ENCODE measurements around the gene ANKRD11. TPM values are rescaled to one million over a fixed set of nuclear protein-coding genes. Genes with fewer than 3 reads are reported as not detected.

Gene ANKRD11
- total RNA-seq, 1 experiment from 2014 or later: 99.4 TPM

- H3K4me3 ChIP-seq (ENCODE audit: low read depth in 2 of 2, low read length in 2 of 2): no peak overlapping the region
- BruUV-seq (replicated peaks): no TSS peak
- H3K4me1 ChIP-seq (ENCODE audit: control insufficient read depth, insufficient read depth, low read length): no peaks in the 10 kb centered on the region
- ChIA-PET CTCF (no interaction called here), POLR2A (no interaction called here)
- DNase-seq (ENCODE audit: low read depth, low spot score) (no peak), ATAC-seq (no peak)
- TF ChIP-seq SIN3A (IDR thresholded peaks at IDR 0.05; ENCODE audit: borderline replicate concordance, insufficient read depth, low read depth, low read length) (no peak), TCF7L2 (IDR thresholded peaks at IDR 0.05; ENCODE audit: low read depth, low read length) (no peak), CTCF (IDR thresholded peaks at IDR 0.05) (no peak), REST (IDR thresholded peaks at IDR 0.05; ENCODE audit: insufficient read depth in 1 of 2, low read depth in 2 of 2, low read length in 1 of 2) (no peak), POLR2AphosphoS5 (IDR thresholded peaks at IDR 0.05; ENCODE audit: low read depth, low read length) (no peak)
- in situ Hi-C loops (cut with HindIII; ENCODE audit: low pct_unique_long_range_greater_than_20kb, low sequenced_read_pairs) (no loop called here), intact Hi-C loops (cut with micrococcal nuclease; ENCODE audit: unreplicated experiment) (no loop called here)
- no peaks in the 10 kb centered on the region for H3K27me3 ChIP-seq (ENCODE audit: control insufficient read depth, insufficient read depth, low read length)
- peaks cover 15% of the 10 kb centered on the region for H3K36me3 ChIP-seq (ENCODE audit: control insufficient read depth, insufficient read depth, low read length)
- H3K27ac ChIP-seq (ENCODE audit: low read length): no peak overlapping the region
- H3K9me3 ChIP-seq (ENCODE audit: control insufficient read depth, insufficient read depth, low read depth, low read length): peaks cover 24% of the 10 kb centered on the region; the same call in 1 of the 2 replicates
Measured at GRCh38 chr16:89222931-89223330, 267.4 kb downstream of the ANKRD11 start.

GRCh38 chr16:89221604-89222003, 268.8 kb downstream of the ANKRD11 start:
- no peak for TF ChIP-seq TCF7L2 (IDR thresholded peaks at IDR 0.05; ENCODE audit: low read depth, low read length)
- TF ChIP-seq CTCF (IDR thresholded peaks at IDR 0.05): no peak
- no peak for TF ChIP-seq SIN3A (IDR thresholded peaks at IDR 0.05; ENCODE audit: borderline replicate concordance, insufficient read depth, low read depth, low read length)
- no peak for TF ChIP-seq POLR2AphosphoS5 (IDR thresholded peaks at IDR 0.05; ENCODE audit: low read depth, low read length)
- TF ChIP-seq REST (IDR thresholded peaks at IDR 0.05; ENCODE audit: insufficient read depth in 1 of 2, low read depth in 2 of 2, low read length in 1 of 2): no peak
- H3K9me3 ChIP-seq (ENCODE audit: control insufficient read depth, insufficient read depth, low read depth, low read length): peaks cover 11% of the 10 kb centered on the region; the same call in 1 of the 2 replicates
- POLR2A ChIA-PET: no interaction called here
- H3K36me3 ChIP-seq (ENCODE audit: control insufficient read depth, insufficient read depth, low read length): peaks cover 16% of the 10 kb centered on the region
- in situ Hi-C loops (cut with HindIII; ENCODE audit: low pct_unique_long_range_greater_than_20kb, low sequenced_read_pairs) (no loop called here), intact Hi-C loops (cut with micrococcal nuclease; ENCODE audit: unreplicated experiment) (no loop called here)
- no peaks in the 10 kb centered on the region for H3K27me3 ChIP-seq (ENCODE audit: control insufficient read depth, insufficient read depth, low read length)
- H3K4me3 ChIP-seq (ENCODE audit: low read depth in 2 of 2, low read length in 2 of 2): no peak overlapping the region
- CTCF ChIA-PET: no interaction called here
- H3K4me1 ChIP-seq (ENCODE audit: control insufficient read depth, insufficient read depth, low read length): no peaks in the 10 kb centered on the region
- BruUV-seq (replicated peaks): no TSS peak
- ATAC-seq (no peak), DNase-seq (ENCODE audit: low read depth, low spot score) (no peak)
- no peak overlapping the region for H3K27ac ChIP-seq (ENCODE audit: low read length)

Measured in Panc1 (cell line).